IMR-90 (cell line): ENCODE results near the gene DPH2. TPM values are rescaled to one million over a fixed set of nuclear protein-coding genes. Genes with fewer than 3 reads are reported as not detected.

ENCODE experiments used
- ATAC-seq: fragments of 200-7000 bp; cut with Tn5 transposase; 2 replicates; pipeline ENCODE4 v1.9.1; 2020; ENCODE audit warnings: low read depth, mild to moderate bottlenecking, moderate library complexity
- BruUV-seq: library from RNA; stranded (reverse); fragments of 400-500 nt; replicated peaks from 2 replicates; lab custom pipeline; 2021; lab: Mats Ljungman, UMichigan
- CTCF ChIA-PET: fragments of 300-600 bp; formaldehyde crosslinking; extraction: SDS; loops from one replicate; lab custom pipeline; 2021; ENCODE audit warnings: antibody characterized with exemption; lab: Yijun Ruan, JAX
- POLR2A ChIA-PET: fragments of 300-600 bp; sonication (Branson Sonifier 250); formaldehyde crosslinking; loops from one replicate; lab custom pipeline; 2022; ENCODE audit warnings: antibody characterized with exemption; ENCODE audit not compliant: unreplicated experiment; lab: Charles Lee
- DNase-seq: peaks from one replicate; pipeline ENCODE4 v3.0.0; 2013
- H2AFZ ChIP-seq: replicated peaks from 2 replicates; pipeline ENCODE3; 2013; ENCODE audit warnings: low read length, mild to moderate bottlenecking; ENCODE audit not compliant: poor library complexity
- H2AK5ac ChIP-seq: 2 replicates; pipeline ENCODE4 v1.6.1; 2013; ENCODE audit warnings: low read depth, low read length, inconsistent platforms
- H2AK9ac ChIP-seq: replicated peaks from 2 replicates; pipeline ENCODE3; 2013; ENCODE audit warnings: mild to moderate bottlenecking, low read depth, low read length, moderate library complexity; ENCODE audit not compliant: poor library complexity
- H2BK120ac ChIP-seq: 2 replicates; pipeline ENCODE4 v1.6.1; 2013; ENCODE audit warnings: low read depth, low read length, inconsistent platforms
- H2BK15ac ChIP-seq: 3 replicates; pipeline ENCODE4 v1.6.1; 2013; ENCODE audit warnings: low read depth, low read length, inconsistent platforms
- H2BK20ac ChIP-seq: 2 replicates; pipeline ENCODE4 v1.6.1; 2013; ENCODE audit warnings: low read depth, mild to moderate bottlenecking, inconsistent platforms, low read length, moderate library complexity
- H2BK5ac ChIP-seq: 2 replicates; pipeline ENCODE4 v1.6.1; 2013; ENCODE audit warnings: mild to moderate bottlenecking, low read depth, low read length, inconsistent platforms; ENCODE audit not compliant: poor library complexity, severe bottlenecking
- H3K14ac ChIP-seq: replicated peaks from 2 replicates; pipeline ENCODE4 v1.6.1; 2013; ENCODE audit warnings: low read depth, low read length, inconsistent platforms
- H3K18ac ChIP-seq: 2 replicates; pipeline ENCODE4 v1.6.1; 2013; ENCODE audit warnings: low read depth, low read length, control low read depth
- H3K23ac ChIP-seq: 2 replicates; pipeline ENCODE4 v1.6.1; 2013; ENCODE audit warnings: low read depth, low read length, inconsistent platforms
- H3K27ac ChIP-seq: 2 replicates; pipeline ENCODE4 v1.5.1; 2013; ENCODE audit warnings: mild to moderate bottlenecking, control low read depth, low read length; ENCODE audit not compliant: insufficient read depth
- H3K27me3 ChIP-seq: 2 replicates; pipeline ENCODE4 v1.6.1; 2013; ENCODE audit warnings: low read length; ENCODE audit not compliant: control insufficient read depth, insufficient read depth
- H3K36me3 ChIP-seq: 2 replicates; pipeline ENCODE4 v1.6.1; 2013; ENCODE audit warnings: low read length, mixed read lengths; ENCODE audit not compliant: control insufficient read depth, insufficient read depth
- H3K4ac ChIP-seq: 2 replicates; pipeline ENCODE4 v1.6.1; 2013; ENCODE audit warnings: low read depth, low read length, inconsistent platforms
- H3K4me1 ChIP-seq: 2 replicates; pipeline ENCODE4 v1.6.1; 2013; ENCODE audit warnings: low read length, mixed read lengths; ENCODE audit not compliant: control insufficient read depth, insufficient read depth
- H3K4me2 ChIP-seq: 2 replicates; pipeline ENCODE4 v1.6.1; 2013; ENCODE audit warnings: low read depth, mild to moderate bottlenecking, control low read depth, low read length, moderate library complexity
- H3K4me3 ChIP-seq: 2 replicates; pipeline ENCODE4 v1.5.1; 2013; ENCODE audit warnings: low read depth, mild to moderate bottlenecking, control low read depth, low read length, moderate library complexity; ENCODE audit not compliant: insufficient read depth
- H3K56ac ChIP-seq: 2 replicates; pipeline ENCODE4 v1.6.1; 2013; ENCODE audit warnings: low read length, inconsistent platforms; ENCODE audit not compliant: insufficient read depth; ENCODE audit errors: extremely low read depth
- H3K79me1 ChIP-seq, 2 experiments: 2 replicates each; pipeline ENCODE4 v1.6.1; 2013; ENCODE audit warnings: low read length in 2 of 2, inconsistent platforms in 1 of 2, low read depth in 1 of 2
- H3K9ac ChIP-seq: 2 replicates; pipeline ENCODE4 v1.6.1; 2013; ENCODE audit warnings: low read depth, low read length, control low read depth
- H3K9me1 ChIP-seq: 2 replicates; pipeline ENCODE4 v1.6.1; 2013; ENCODE audit warnings: low read length, inconsistent platforms; ENCODE audit not compliant: insufficient read depth
- H3K9me3 ChIP-seq: 2 replicates; pipeline ENCODE4 v1.6.1; 2013; ENCODE audit warnings: low read length; ENCODE audit not compliant: control insufficient read depth, insufficient read depth
- H4K20me1 ChIP-seq: 2 replicates; pipeline ENCODE4 v1.6.1; 2013; ENCODE audit warnings: low read length, inconsistent platforms; ENCODE audit not compliant: insufficient read depth
- H4K5ac ChIP-seq: 2 replicates; pipeline ENCODE4 v1.6.1; 2013; ENCODE audit warnings: mild to moderate bottlenecking, low read depth, low read length, control low read depth
- H4K8ac ChIP-seq, 2 experiments: 2 replicates each; pipeline ENCODE4 v1.6.1; 2013; ENCODE audit warnings: low read depth in 2 of 2, low read length in 2 of 2, control low read depth in 1 of 2, inconsistent platforms in 1 of 2
- H4K91ac ChIP-seq: 2 replicates; pipeline ENCODE4 v1.6.1; 2013; ENCODE audit warnings: low read depth, low read length, inconsistent platforms; ENCODE audit not compliant: insufficient read depth
- CEBPB ChIP-seq: IDR thresholded peaks from 2 replicates; pipeline ENCODE4 v1.6.1; 2012; ENCODE audit warnings: low read depth, low read length, improper control_type of control experiment
- FOS ChIP-seq: fragments of 150-350 bp; IDR thresholded peaks from 2 replicates; pipeline ENCODE4 v1.6.1; 2016; ENCODE audit warnings: low read depth, low read length
- MAZ ChIP-seq: IDR thresholded peaks from 2 replicates; pipeline ENCODE4 v1.6.1; 2012; ENCODE audit warnings: low read depth, mild to moderate bottlenecking, low read length, improper control_type of control experiment, moderate library complexity, borderline replicate concordance
- NFE2L2 ChIP-seq: fragments of 150-350 bp; IDR thresholded peaks from 2 replicates; pipeline ENCODE4 v1.6.1; 2016; ENCODE audit warnings: low read depth, mild to moderate bottlenecking, low read length
- POLR2A ChIP-seq: IDR thresholded peaks from 2 replicates; pipeline ENCODE4 v1.6.1; 2012; ENCODE audit warnings: mild to moderate bottlenecking, low read depth, low read length
- RAD21 ChIP-seq: IDR thresholded peaks from 2 replicates; pipeline ENCODE4 v1.6.1; 2012; ENCODE audit warnings: low read length, improper control_type of control experiment
- RCOR1 ChIP-seq: IDR thresholded peaks from 2 replicates; pipeline ENCODE4 v1.6.1; 2012; ENCODE audit warnings: mild to moderate bottlenecking, low read length, improper control_type of control experiment; ENCODE audit not compliant: insufficient replicate concordance
- SMC3 ChIP-seq: fragments of 150-350 bp; IDR thresholded peaks from 2 replicates; pipeline ENCODE4 v1.6.1; 2016; ENCODE audit warnings: low read depth, mild to moderate bottlenecking, antibody characterized with exemption, low read length, moderate library complexity
- WGBS, 2 experiments: methylation state at CpG; one replicate each; pipeline versions ENCODE4 v1.1.5 to v1.1.7; 2013; ENCODE audit warnings: missing lambda C conversion rate in 2 of 2; ENCODE audit not compliant: insufficient read length in 1 of 2; ENCODE audit errors: extremely low coverage in 2 of 2; 5-methylcytosine and 5-hydroxymethylcytosine counted together
- dilution Hi-C: fragments of 300-500 bp; cut with HindIII; formaldehyde crosslinking; loops from one replicate; pipeline ENCODE4 v1.14.3; 2018; ENCODE audit warnings: low sequenced_read_pairs; ENCODE audit not compliant: unreplicated experiment
- in situ Hi-C: fragments of 300-500 bp; cut with MboI; formaldehyde crosslinking; loops from 3 replicates; pipeline ENCODE4 v1.14.3; 2019; ENCODE audit warnings: low sequenced_read_pairs, inconsistent platforms, mixed read lengths
- intact Hi-C: fragments of 100-400 bp; cut with micrococcal nuclease; formaldehyde crosslinking; loops from 2 replicates; pipeline ENCODE4 v1.10.0; 2022
- polyA plus RNA-seq, 3 experiments: library from polyadenylated mRNA; depleted of rRNA; stranded (reverse); fragments of >200 nt; gene quantifications; 2 replicates each; pipeline ENCODE4 v1.2.3, GENCODE V29; 2012; ENCODE audit warnings: low replicate concordance in 1 of 3
- total RNA-seq: library from RNA; depleted of rRNA; stranded (reverse); fragments of >200 nt; gene quantifications from 2 replicates; pipeline ENCODE4 v1.2.3, GENCODE V29; 2012
- TF ChIP-seq, protein P1 (sequence below): conservative IDR thresholded peaks from 2 replicates; pipeline ENCODE4 v1.5.1; 2012; ENCODE audit warnings: mild to moderate bottlenecking, low read depth, low read length, improper control_type of control experiment
- TF ChIP-seq, protein P2 (sequence below): fragments of 150-350 bp; IDR thresholded peaks from 2 replicates; pipeline ENCODE4 v1.6.1; 2016; ENCODE audit warnings: low read depth, mild to moderate bottlenecking, low read length, moderate library complexity, borderline replicate concordance
- TF ChIP-seq, protein P3 (sequence below): fragments of 150-350 bp; IDR thresholded peaks from 2 replicates; pipeline ENCODE4 v1.6.1; 2017; ENCODE audit warnings: mild to moderate bottlenecking, antibody characterized with exemption, low read length, low read depth

DPH2 gene
- total and polyA plus RNA-seq, 2 of the 4 experiments (the other 2 are of a cell fraction), result 21.0 to 32.2 TPM

DNA sequence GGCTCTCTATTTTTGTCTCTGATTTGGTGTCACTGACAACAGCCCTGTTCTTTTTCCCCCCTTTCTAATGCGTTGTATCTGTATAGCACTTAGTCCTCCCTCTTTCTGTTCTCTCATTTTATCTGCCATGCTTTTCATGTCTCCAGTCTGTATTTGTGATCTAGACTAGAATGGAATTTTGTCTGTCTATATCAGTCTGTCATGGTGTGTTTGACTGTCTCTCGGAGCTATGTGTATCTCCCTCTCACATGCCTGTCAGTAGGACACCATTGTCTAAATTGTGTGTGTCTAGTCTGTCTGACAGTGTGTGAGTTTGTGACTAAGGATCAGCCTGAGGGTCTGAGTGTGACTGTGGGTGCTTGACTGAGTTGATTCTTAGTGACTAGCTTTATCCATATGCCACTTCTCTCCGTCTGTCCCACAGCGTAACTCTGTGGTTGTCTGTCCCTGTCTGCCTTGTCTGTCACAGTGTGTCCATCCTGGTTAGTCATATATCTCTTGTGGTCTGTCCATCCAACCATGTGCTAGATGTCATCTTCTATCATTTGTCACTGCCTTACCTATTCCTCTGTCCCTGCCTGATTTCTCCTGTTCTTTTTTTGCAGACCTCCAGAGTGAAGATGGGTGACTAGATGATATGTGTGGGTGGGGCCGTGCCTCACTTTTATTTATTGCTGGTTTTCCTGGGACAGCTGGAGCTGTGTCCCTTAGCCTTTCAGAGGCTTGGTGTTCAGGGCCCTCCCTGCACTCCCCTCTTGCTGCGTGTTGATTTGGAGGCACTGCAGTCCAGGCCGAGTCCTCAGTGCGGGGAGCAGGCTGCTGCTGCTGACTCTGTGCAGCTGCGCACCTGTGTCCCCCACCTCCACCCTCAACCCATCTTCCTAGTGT lies 7.8 kb downstream of the DPH2 start (continued):
- TF ChIP-seq CEBPB, result no peak

DNA sequence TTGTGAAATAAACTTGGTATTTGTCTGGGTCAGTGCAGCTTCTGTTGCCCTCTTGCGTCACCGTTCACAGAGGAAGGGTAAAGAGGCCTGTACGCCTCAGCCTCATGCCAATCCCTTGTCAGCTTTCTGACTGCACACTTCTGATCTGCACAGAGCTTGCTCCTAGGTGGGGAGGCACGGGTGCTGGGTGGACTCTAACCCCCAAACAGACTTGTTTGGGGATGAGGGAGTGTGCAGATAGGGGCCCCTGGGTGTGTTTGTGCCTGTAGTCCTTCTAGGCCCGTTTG lies 8.4 kb downstream of the DPH2 start:
- no peak overlapping the region for H2BK20ac ChIP-seq
- H3K18ac ChIP-seq, result no peak overlapping the region
- no peak for DNase-seq
- H3K79me1 ChIP-seq, result peaks cover 47 to 76% of the 10 kb centered on the region in 2 experiments; a peak in 3 of 4 replicates
- intact Hi-C loops, result no loop called here
- H3K9ac ChIP-seq, result peak overlapping the region; percentile 89; the same call in 1 of the 2 replicates
- peaks cover 23% of the 10 kb centered on the region for H3K4me1 ChIP-seq
- ChIA-PET CTCF (no interaction called here), POLR2A (no interaction called here)
- no peak overlapping the region for H2AK5ac ChIP-seq
- peaks cover 35% of the 10 kb centered on the region for H3K36me3 ChIP-seq
- peaks cover 47% of the 10 kb centered on the region for H4K20me1 ChIP-seq
- 0 out of 2 replicates have a peak overlapping the region, but pooled peaks have one; percentile 19 for H3K14ac ChIP-seq
- no peaks in the 10 kb centered on the region for H3K27me3 ChIP-seq
- no peak overlapping the region for H3K56ac ChIP-seq
- no peak overlapping the region for H4K91ac ChIP-seq
- H4K5ac ChIP-seq, result no peak overlapping the region
- in situ Hi-C loops, result no loop called here
- ATAC-seq, result no peak
- no peak overlapping the region for H2BK5ac ChIP-seq
- peak overlapping the region; percentile 93 for H2AFZ ChIP-seq
- H2AK9ac ChIP-seq, result peak overlapping the region; percentile 21
- 0 out of 4 replicates have a peak overlapping the region, but pooled peaks have one; percentile 76 to 79 for H4K8ac ChIP-seq
- H3K4ac ChIP-seq, result peak overlapping the region; percentile 39; the same call in 1 of the 2 replicates
- H3K4me3 ChIP-seq, result 0 out of 2 replicates have a peak overlapping the region, but pooled peaks have one; percentile 72
- no peaks in the 10 kb centered on the region for H3K9me3 ChIP-seq
- peak overlapping the region; percentile 77; the same call in 1 of the 2 replicates for H3K23ac ChIP-seq
- dilution Hi-C loops, result no loop called here
- H3K4me2 ChIP-seq, result peak overlapping the region; percentile 91
- peak overlapping the region; percentile 79; the same call in 1 of the 2 replicates for H3K27ac ChIP-seq
- no peak overlapping the region for H2BK120ac ChIP-seq
- no TSS peak for BruUV-seq
- H2BK15ac ChIP-seq, result no peak overlapping the region
- 72% methylated on average over 4 of the region's 5 CpGs; no CpG with 5 or more reads in 1 of the 2 experiments for WGBS, 2 experiments
- H3K9me1 ChIP-seq, result peaks cover 43% of the 10 kb centered on the region
- no peak for TF ChIP-seq SMC3
- TF ChIP-seq NFE2L2, result no peak
- TF ChIP-seq, protein P1, sequence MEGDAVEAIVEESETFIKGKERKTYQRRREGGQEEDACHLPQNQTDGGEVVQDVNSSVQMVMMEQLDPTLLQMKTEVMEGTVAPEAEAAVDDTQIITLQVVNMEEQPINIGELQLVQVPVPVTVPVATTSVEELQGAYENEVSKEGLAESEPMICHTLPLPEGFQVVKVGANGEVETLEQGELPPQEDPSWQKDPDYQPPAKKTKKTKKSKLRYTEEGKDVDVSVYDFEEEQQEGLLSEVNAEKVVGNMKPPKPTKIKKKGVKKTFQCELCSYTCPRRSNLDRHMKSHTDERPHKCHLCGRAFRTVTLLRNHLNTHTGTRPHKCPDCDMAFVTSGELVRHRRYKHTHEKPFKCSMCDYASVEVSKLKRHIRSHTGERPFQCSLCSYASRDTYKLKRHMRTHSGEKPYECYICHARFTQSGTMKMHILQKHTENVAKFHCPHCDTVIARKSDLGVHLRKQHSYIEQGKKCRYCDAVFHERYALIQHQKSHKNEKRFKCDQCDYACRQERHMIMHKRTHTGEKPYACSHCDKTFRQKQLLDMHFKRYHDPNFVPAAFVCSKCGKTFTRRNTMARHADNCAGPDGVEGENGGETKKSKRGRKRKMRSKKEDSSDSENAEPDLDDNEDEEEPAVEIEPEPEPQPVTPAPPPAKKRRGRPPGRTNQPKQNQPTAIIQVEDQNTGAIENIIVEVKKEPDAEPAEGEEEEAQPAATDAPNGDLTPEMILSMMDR, result no peak
- TF ChIP-seq RAD21, result no peak
- no peak for TF ChIP-seq FOS
- peak; percentile 60 for TF ChIP-seq CEBPB
- TF ChIP-seq RCOR1, result no peak
- TF ChIP-seq, protein P2, sequence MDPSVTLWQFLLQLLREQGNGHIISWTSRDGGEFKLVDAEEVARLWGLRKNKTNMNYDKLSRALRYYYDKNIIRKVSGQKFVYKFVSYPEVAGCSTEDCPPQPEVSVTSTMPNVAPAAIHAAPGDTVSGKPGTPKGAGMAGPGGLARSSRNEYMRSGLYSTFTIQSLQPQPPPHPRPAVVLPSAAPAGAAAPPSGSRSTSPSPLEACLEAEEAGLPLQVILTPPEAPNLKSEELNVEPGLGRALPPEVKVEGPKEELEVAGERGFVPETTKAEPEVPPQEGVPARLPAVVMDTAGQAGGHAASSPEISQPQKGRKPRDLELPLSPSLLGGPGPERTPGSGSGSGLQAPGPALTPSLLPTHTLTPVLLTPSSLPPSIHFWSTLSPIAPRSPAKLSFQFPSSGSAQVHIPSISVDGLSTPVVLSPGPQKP, result no peak
- TF ChIP-seq, protein P3, sequence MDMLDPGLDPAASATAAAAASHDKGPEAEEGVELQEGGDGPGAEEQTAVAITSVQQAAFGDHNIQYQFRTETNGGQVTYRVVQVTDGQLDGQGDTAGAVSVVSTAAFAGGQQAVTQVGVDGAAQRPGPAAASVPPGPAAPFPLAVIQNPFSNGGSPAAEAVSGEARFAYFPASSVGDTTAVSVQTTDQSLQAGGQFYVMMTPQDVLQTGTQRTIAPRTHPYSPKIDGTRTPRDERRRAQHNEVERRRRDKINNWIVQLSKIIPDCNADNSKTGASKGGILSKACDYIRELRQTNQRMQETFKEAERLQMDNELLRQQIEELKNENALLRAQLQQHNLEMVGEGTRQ, result no peak
- 0 out of 2 replicates have a peak, but pooled peaks have one; percentile 4 for TF ChIP-seq POLR2A
- no peak for TF ChIP-seq MAZ
